Measurements from ENCODE around the gene SMAD3.

DNA sequence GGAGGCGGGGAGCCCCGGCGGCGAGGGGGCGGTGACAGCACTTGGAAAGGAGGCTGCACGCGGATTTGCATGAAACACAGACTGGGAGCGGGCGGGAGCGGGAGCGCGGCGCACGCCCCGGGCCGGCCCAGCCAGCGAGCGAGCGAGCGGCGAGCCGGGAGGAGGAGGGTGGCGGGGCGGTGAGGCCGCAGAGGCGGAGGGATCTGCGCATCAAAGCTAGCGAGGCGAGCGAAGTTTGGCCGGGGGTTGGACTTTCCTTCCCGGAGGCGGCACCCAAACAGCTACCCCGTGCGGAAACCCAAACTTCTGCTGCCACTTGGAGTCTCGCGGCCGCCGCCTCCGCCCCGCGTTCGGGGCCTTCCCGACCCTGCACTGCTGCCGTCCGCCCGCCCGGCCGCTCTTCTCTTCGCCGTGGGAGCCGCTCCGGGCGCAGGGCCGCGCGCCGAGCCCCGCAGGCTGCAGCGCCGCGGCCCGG lies at the start of gene SMAD3:
- TF ChIP-seq, protein P1, sequence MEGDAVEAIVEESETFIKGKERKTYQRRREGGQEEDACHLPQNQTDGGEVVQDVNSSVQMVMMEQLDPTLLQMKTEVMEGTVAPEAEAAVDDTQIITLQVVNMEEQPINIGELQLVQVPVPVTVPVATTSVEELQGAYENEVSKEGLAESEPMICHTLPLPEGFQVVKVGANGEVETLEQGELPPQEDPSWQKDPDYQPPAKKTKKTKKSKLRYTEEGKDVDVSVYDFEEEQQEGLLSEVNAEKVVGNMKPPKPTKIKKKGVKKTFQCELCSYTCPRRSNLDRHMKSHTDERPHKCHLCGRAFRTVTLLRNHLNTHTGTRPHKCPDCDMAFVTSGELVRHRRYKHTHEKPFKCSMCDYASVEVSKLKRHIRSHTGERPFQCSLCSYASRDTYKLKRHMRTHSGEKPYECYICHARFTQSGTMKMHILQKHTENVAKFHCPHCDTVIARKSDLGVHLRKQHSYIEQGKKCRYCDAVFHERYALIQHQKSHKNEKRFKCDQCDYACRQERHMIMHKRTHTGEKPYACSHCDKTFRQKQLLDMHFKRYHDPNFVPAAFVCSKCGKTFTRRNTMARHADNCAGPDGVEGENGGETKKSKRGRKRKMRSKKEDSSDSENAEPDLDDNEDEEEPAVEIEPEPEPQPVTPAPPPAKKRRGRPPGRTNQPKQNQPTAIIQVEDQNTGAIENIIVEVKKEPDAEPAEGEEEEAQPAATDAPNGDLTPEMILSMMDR (IDR thresholded peaks at IDR 0.05), result peak in 1 of 4 donors; percentile 7
- TF ChIP-seq POLR2A (IDR thresholded peaks at IDR 0.05), result peak; percentile 89
